ENCODE results near the gene PRKG1. TPM values are rescaled to one million over a fixed set of nuclear protein-coding genes. Genes with fewer than 3 reads are reported as not detected.

Gene PRKG1
- total RNA-seq, 4 donors from 2014 or later = 26.5 to 72.3 (median 58.1) TPM

DNA sequence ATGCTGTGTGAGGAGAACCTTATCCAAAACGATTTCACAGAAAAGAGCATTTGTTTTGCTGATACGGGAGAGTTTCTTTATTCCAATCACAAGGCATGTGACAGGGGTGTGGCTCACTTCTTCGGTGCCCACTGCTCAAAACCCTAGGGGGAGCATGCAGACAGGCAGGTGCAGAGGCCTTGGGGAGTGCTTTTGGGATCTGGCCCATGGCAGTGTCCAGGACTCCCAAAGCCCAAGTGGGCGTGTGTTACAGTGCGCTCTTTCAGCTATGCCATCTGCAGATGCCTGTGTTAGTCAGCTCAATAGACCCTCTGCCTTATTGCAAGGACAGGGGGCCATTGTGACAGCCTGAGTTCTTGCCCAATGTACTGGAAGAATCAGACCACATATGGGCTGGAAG lies 530.3 kb downstream of the PRKG1 start:
- intact Hi-C loops (cut with DNase I) = no loop called here
- Histone ChIP-seq H3K27ac (no peak overlapping the region), H3K4me3 (replicated peaks in 1 of 3) (no peak overlapping the region), H3K4me1 (no peaks in the 10 kb centered on the region), H3K9me3 (no peaks in the 10 kb centered on the region), H3K27me3 (no peaks in the 10 kb centered on the region), H3K36me3 (no peaks in the 10 kb centered on the region)
- no peak for DNase-seq
- TF ChIP-seq, protein P1, sequence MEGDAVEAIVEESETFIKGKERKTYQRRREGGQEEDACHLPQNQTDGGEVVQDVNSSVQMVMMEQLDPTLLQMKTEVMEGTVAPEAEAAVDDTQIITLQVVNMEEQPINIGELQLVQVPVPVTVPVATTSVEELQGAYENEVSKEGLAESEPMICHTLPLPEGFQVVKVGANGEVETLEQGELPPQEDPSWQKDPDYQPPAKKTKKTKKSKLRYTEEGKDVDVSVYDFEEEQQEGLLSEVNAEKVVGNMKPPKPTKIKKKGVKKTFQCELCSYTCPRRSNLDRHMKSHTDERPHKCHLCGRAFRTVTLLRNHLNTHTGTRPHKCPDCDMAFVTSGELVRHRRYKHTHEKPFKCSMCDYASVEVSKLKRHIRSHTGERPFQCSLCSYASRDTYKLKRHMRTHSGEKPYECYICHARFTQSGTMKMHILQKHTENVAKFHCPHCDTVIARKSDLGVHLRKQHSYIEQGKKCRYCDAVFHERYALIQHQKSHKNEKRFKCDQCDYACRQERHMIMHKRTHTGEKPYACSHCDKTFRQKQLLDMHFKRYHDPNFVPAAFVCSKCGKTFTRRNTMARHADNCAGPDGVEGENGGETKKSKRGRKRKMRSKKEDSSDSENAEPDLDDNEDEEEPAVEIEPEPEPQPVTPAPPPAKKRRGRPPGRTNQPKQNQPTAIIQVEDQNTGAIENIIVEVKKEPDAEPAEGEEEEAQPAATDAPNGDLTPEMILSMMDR (IDR thresholded peaks at IDR 0.05) = no peak
- 80 to 83% methylated on average over 5 of the region's 5 CpGs for WGBS, 2 donors

DNA sequence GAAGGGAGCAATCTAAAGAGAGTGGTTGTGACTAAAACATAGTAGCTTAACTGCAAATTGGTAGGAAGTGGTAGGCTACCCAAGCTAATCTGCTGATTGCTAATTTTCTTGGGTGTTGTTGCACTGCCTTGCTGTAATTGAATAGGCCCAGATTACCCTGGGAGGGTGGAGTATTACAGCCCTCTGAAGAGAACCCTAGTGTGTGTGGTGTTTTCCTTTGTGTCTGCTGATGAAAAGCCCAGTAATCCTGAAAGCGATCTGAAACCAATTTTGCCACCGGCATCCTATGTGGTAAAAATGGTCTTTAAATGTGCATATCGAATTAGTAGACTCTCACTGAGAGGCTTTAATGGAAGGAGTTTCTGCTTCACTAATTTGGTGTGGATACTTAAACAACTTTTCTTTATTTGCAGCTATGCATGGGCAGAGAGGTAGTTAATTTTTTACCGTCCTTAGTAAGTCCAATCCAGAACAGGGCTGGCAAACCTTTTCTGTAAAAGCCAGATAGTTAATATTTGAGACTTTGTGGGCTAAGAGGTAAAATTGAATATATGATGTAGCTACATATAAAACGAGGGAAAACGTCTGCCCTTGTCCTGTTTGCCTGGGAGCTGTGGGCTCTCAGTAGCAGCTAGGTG lies 532.7 kb downstream of the PRKG1 start:
- whole genome bisulfite sequencing, 2 donors = 89 to 94% methylated on average over 6 of the region's 6 CpGs
- Histone ChIP-seq H3K27me3 (no peaks in the 10 kb centered on the region), H3K4me1 (no peaks in the 10 kb centered on the region), H3K36me3 (no peaks in the 10 kb centered on the region), H3K27ac (no peak overlapping the region), H3K4me3 (replicated peaks in 1 of 3) (no peak overlapping the region), H3K9me3 (no peaks in the 10 kb centered on the region)
- no peak for DNase-seq
- intact Hi-C loops (cut with DNase I) = no loop called here
- TF ChIP-seq POLR2A (IDR thresholded peaks at IDR 0.05) = no peak
- TF ChIP-seq, protein P1 (IDR thresholded peaks at IDR 0.05) = no peak

DNA sequence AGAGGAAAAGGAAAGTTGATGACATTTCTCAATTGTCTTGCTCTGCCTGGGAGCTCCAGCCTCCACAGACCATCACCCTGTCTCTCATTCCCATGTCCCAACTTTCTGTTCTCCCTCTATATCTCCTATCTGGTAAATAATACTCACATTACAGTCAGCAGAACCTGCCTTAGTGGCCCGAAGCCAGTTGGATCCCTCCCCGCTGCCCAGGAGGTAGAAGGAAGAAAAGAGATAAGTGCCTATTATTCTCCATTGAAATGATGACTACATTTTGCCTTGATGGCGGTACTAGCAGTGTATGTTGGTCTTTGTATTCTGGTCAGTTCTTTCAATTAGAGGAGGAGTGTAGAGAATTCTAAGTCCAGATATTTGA lies 533.2 kb downstream of the PRKG1 start:
- no peak for DNase-seq
- no peak overlapping the region for H3K4me3 ChIP-seq (replicated peaks in 1 of 3)
- no peaks in the 10 kb centered on the region for H3K4me1 ChIP-seq
- H3K36me3 ChIP-seq = no peaks in the 10 kb centered on the region
- 90% methylated on average over 3 of the region's 3 CpGs for WGBS, 2 donors
- intact Hi-C loops (cut with DNase I) = no loop called here
- H3K9me3 ChIP-seq = no peaks in the 10 kb centered on the region
- no peak overlapping the region for H3K27ac ChIP-seq
- TF ChIP-seq, protein P1 (IDR thresholded peaks at IDR 0.05) = no peak
- no peak for TF ChIP-seq POLR2A (IDR thresholded peaks at IDR 0.05)
- no peaks in the 10 kb centered on the region for H3K27me3 ChIP-seq

DNA sequence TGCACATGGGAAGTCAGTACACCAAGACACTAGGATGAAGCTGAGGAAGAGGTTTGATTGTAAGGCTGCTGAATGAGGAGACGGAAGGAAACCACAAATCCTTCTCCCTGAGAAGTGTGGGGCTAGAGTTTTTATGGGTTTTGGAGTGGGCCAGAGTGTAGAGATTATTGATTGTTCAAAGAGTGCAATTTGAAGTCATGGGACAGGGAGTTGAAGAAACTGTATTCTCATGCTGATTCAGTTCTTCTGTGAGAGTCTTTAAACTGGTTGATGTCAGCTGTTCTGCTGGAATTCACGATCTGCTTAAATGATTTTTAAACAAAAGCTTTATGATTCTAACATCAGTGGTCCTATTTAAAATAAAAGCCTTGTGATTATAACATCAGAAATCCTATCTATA lies 533.9 kb downstream of the PRKG1 start:
- Histone ChIP-seq H3K4me3 (replicated peaks in 1 of 3) (no peak overlapping the region), H3K27me3 (no peaks in the 10 kb centered on the region), H3K9me3 (no peaks in the 10 kb centered on the region), H3K27ac (no peak overlapping the region), H3K36me3 (no peaks in the 10 kb centered on the region), H3K4me1 (no peaks in the 10 kb centered on the region)
- 78 to 82% methylated on average over 2 of the region's 2 CpGs for WGBS, 2 donors
- no peak for TF ChIP-seq POLR2A (IDR thresholded peaks at IDR 0.05)
- TF ChIP-seq, protein P1 (IDR thresholded peaks at IDR 0.05) = no peak
- no peak for DNase-seq
- intact Hi-C loops (cut with DNase I) = no loop called here

DNA sequence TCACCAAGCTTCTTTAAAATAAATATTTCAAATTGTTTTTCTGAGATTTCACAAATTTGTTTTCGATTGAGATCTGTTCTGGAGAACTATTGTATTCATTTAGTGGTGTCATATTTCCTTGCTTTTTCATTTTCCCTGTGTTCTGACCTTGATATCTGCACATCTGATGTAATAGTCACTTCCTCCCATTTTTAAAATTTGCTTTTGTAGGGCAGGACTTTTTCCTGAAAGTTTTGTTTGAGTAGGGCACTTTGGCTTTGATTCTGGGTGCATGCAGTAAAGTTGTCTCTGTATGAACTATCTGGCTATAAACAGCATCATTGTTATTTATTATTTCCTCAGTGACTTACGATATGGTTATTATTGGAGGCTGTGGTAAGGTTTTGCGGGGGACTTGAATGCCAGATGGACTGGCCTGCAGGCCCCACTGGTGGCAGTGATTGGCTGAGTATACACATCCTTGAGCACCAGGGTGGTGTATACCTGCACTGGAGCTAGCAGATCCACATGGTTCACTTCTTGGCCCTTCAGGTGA lies 541.5 kb downstream of the PRKG1 start:
- intact Hi-C loops (cut with DNase I) = no loop called here
- no peak for DNase-seq
- H3K27ac ChIP-seq = no peak overlapping the region
- no peak for TF ChIP-seq POLR2A (IDR thresholded peaks at IDR 0.05)
- TF ChIP-seq, protein P1 (IDR thresholded peaks at IDR 0.05) = no peak
- H3K27me3 ChIP-seq = no peaks in the 10 kb centered on the region
- H3K4me3 ChIP-seq (replicated peaks in 1 of 3) = no peak overlapping the region
- no peaks in the 10 kb centered on the region for H3K9me3 ChIP-seq
- no peaks in the 10 kb centered on the region for H3K4me1 ChIP-seq
- 90% methylated on average over 3 of the region's 3 CpGs for WGBS, 2 donors
- no peaks in the 10 kb centered on the region for H3K36me3 ChIP-seq
